UCSD-AML1 (cell line): Measurements from ENCODE around the gene SMARCA2.

Source experiments
- DNase-seq: peaks from one replicate; lab custom pipeline; 2025; ENCODE audit not compliant: unreplicated experiment; lab: John Stamatoyannopoulos, UW

The SMARCA2 gene

GRCh38 chr9:2014696-2015580, at the start of gene SMARCA2:
TSS of gene SMARCA2 (plus strand) at chr9:2015347. CDS start at chr9:2029023, 13,676 bp downstream.
- peak; percentile 97 for DNase-seq

DNA sequence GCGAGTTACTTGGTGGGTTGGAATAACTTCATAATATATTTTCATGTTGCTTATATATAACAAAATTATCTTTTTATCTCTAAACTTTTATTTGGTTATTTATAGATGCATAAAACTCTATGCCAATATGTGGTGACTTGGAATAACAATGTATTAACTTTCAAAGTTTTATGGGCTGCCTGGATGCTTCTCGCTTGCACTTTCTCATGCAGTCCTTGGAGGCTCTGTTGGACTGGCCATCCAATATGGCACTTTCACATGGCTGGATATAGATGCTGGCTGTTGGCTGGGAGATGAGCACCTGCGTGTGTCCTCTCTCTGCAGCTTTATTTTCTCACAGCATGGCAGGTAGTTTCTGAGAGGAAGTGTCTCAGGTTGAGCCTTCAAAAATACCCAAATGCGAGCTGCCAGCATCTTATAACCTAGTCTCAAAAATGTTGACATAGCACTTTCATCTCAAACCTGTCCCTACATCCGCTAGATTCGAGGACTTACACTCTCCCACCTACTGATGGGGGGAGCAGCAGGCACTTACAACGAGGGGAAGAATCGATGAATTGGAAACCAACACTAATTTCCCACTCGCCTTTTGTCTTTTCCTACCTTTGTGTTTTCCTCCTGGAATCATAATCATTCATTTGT, 48.3 kb upstream of the SMARCA2 start:
- no peak for DNase-seq

DNA sequence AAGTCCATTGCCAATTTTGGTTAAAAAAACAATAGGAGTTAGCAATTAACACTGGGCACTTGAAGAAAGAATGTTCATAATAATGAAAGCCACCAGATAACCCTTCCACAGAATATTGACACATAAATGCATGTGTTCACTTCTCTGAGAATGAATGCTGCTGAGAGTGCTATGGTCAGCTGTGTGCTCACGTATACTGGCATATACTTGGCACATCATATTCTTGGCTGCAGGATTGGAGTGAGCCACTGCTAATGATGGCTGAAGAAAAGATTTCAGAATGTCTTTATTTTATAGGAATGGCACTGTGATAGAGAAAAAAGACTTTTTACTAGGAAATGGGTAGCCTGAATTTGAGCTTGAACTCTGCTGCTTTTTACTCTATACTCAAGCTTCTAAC, 46.0 kb upstream of the SMARCA2 start:
- DNase-seq: no peak

DNA sequence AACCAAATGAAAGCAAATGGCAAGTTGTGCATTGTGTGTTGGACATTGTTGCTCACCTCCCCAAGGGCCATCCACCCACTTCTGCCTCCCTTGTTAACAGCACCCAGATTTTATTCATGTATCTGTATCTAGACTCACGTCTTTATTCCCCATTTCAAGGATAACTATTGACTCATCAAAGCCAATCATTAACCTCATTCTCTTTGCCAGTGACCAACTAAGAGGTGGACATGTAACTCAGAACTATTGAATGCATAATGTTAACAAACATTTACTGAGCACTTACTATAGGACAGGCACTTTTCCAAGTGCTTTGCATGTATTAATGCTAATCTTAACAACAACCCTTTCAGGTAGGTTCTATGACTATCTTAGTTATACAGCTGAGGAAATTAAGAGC, 45.2 kb upstream of the SMARCA2 start:
- no peak for DNase-seq

- DNase-seq: no peak
Observed at GRCh38 chr9:1972672-1973071, 42.5 kb upstream of the SMARCA2 start.

GRCh38 chr9:1977026-1977425, 38.1 kb upstream of the SMARCA2 start:
- DNase-seq: no peak

DNA sequence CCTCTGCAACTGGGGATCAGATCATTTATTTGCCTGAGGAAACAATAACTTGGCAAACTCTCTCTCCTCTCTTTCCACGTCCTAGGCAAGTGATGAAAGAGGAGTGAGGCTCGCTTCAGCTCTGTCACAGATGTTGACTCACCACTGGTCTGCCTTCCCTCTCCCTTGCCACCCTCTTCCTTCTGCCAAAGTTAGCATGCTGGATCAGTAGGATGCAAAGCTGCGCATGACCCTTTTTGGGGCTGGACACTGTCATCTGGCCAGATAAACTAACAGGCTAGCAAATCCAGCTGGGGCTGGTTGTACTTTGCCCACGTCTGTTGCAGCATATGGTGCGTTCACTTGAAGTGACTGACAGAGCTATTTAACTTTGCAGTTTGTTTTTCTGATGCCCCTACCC, 36.2 kb upstream of the SMARCA2 start:
- no peak for DNase-seq

DNA sequence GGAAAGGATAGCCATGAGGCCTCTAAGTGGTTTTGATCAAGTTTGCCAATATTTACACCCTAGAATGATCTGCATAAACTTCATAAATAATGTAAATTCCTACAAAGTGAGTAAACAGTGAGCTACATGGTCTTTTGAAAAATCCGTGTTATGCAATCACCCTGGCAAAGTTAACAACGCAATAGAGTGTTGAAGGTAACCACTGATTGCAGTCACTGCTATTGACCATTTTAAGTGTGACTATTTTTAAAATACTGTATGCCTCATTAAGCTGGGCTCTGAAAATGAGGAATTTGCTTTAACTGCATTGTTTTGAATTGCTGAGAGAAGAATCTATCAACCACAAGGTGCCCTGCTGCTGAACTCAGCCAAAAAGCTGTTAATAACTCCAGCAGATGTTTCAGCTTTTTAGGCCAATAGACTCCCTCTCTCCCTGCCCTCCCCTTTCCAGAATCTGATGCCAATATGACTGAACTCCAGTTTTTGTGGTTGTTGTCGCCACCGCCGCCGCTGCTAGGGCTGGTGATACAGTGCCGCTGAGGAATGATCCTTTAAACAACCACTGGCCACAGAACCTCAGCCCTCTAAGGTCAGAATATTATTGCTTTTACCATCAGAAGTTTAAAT, 35.3 kb upstream of the SMARCA2 start:
- no peak for DNase-seq

DNA sequence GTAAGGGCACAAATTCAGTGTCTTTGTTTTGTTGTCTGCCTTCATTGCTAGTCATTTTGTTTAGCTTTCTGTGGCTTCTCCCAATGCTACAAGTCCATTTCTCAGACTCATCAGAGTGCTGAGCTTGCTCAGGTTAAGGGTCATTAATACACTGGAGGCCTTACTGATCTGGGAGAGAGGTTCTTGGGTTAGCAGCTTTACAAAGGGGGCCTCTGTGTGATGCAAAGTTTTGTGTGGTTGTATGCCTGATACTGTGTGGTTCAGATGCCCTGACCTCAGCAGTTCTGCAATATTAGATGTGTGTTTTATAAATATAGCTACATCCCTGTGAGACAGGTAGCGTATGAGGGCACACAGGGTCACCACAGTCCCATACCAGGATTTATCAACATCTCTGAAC, 34.8 kb upstream of the SMARCA2 start:
- no peak for DNase-seq

DNA sequence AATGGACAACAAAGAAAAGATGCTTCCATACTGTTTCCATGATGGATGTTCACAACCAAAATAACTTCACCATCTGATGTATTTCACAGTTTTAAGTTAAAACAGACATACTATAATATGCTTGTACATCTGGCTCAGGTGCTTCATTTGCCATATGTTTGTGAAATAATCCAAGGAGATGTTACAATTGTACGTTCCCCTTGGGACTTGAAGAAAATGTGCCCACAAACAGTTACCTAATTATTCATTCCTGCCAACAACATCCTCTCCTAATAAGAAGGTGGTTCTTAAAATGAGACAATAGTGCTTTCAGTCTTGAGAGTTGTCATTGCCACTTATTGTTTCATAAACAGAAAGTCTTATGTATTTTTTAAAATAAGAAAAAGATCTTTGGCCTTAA, 33.1 kb upstream of the SMARCA2 start:
- DNase-seq: no peak

- DNase-seq: no peak
Observed at GRCh38 chr9:1986341-1986740, 28.8 kb upstream of the SMARCA2 start.

GRCh38 chr9:1989500-1989899, 25.6 kb upstream of the SMARCA2 start:
- no peak for DNase-seq

GRCh38 chr9:1994180-1994579, 21.0 kb upstream of the SMARCA2 start:
- no peak for DNase-seq

DNA sequence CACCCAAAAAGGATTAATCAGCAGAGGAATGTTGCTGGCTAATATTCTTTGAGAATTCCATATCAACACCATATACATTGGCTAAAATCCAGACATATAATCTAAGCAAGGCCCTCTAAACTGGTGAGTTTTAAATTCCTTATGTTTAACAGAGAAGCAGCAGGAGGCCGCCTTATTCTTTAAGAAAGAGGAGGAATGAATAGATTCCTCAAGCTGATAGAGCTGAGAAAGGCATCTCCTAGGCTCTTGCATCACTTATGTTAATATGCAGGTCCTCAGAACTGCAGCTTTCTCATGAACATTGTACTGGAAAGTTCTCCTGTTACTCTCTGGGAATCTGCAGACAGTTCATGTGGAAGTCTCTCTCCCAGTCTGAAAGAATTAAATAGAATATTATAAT, 20.1 kb upstream of the SMARCA2 start:
- no peak for DNase-seq

DNA sequence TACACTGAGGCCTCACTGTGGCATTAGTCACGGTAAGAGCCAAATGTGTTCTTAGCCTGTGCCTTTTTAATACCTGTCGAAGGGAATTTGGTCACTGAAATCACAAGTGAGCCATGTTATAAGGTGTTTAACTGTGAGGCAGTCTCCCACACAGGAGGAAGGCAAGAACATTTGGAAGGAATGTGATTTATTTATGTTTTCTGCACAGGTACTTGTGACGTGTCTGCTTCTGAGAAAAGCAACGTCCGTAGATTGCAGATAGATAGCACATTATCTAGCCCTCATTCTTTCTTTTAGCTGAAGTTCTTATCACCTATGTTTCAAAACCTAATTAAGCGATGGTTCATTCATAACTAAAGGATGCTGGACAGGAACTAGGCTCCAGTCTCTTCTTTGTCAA, 19.0 kb upstream of the SMARCA2 start:
- DNase-seq: no peak

- DNase-seq: no peak
Observed at GRCh38 chr9:1997646-1998045, 17.5 kb upstream of the SMARCA2 start.

DNA sequence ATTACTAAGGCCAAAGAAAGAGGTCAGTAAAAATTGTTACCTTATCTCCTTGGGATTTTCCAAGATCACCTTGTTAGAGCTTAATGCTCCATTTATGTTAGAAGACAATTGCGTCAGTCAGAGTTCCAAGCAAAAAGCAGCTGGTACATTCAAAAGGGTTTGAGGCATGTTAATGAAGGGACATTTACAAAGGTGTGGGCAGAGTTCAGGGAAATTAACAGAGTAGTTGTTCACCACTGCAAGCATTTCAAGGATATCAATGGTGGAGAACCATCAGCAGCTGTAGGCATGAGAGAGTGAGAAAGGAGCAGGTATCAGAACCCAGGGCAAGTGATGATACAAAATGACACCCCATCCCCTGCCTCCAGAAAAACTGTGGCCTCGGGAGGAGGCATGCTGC, 17.0 kb upstream of the SMARCA2 start:
- no peak for DNase-seq

GRCh38 chr9:2000314-2000713, 14.8 kb upstream of the SMARCA2 start:
- DNase-seq: no peak

DNA sequence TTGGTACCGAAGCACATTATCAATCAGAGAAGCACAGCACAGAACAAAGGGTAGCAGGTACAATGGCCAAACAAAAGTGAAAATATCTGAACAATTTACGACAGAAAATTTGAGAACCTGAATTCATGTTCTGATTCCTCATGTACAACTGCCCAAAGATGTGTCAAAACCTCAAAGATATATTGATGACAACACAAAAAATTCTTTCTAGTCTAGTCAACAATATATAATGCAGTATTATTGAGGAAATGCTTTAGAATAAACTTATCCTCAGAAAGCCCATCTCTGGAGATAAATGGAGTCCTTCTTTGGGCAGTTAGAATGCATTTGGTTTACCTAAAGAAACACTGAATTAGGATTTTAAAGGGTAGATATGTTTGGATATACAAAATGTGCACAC, 6.8 kb upstream of the SMARCA2 start:
- DNase-seq: no peak

DNA sequence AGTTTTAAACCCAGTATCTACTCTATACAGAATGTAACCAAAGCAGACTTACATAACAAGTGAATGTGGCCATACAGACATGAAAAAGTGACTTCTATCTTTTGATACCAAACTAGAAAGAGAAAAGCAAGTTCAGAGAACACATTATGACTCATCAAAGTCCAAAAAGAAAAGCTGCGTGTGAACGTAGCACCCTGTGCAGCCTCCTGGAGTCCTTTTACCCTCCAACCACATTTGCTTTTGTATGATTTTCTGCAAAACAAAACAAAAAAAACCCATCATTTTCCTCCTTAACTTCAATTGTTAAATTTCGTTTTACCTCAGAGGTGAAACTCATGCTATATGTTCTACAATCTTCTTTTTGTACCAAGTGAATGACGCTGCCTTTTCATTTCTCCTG, 2.8 kb upstream of the SMARCA2 start:
- no peak for DNase-seq

- DNase-seq: no peak
Observed at GRCh38 chr9:2013743-2014475, 1.2 kb upstream of the SMARCA2 start.
